Erythroblast (primary cell): ENCODE results near the gene TFDP1.

Experiments used
- DNase-seq, 2 experiments: peaks; one replicate each; lab custom pipeline; 2025; lab: John Stamatoyannopoulos, UW
- GATA1 ChIP-seq: IDR thresholded peaks from 2 replicates; pipeline ENCODE4 v1.6.1; 2011; ENCODE audit warnings: low read depth, mild to moderate bottlenecking, control low read depth, low read length, moderate library complexity
- POLR2A ChIP-seq: IDR thresholded peaks from 2 replicates; pipeline ENCODE4 v1.6.1; 2011; ENCODE audit warnings: mild to moderate bottlenecking, low read length

TFDP1 gene

DNA sequence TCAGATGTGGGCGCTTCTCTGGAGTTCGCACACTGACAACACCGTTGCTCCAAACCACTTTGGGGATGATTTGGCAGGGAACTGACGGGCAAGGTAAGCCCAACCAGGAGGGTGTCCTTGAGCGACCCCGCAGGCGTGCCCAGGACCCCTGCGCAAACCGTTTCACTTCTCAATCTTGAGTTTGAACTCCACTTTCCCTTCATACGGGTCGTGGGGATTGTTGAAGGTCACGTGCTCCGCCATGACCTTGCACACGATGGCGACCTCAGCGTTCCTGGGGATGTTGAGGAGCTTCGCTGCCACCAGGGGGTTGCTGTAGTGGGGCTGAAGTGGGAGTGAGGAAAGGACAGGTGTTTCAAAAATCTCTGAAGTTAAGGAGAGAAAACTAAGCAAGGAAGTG, 64.7 kb downstream of the TFDP1 start:
- no peak for DNase-seq
- TF ChIP-seq GATA1 (no peak), POLR2A (no peak)

DNA sequence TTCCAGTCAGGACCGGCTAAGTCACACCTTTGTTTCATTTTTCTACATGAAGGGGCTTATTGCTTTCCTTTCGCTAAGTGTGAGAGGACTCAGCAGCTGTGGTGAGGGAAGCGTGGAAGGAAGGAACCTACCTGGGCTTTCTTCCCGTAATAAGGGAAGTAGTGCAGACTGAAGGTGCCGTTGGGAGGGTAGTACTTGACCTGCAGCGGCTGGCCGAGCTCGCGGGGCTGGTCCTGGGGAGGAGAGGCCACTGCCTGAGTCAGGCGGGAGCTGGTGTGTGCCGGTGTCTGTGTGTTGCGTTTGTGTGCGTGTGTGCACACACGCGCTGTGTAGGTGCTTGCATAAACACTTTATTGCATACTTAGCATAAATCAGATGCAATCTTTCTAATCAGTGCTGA, 65.7 kb downstream of the TFDP1 start:
- TF ChIP-seq GATA1: no peak
- no peak for TF ChIP-seq POLR2A
- no peak for DNase-seq

DNA sequence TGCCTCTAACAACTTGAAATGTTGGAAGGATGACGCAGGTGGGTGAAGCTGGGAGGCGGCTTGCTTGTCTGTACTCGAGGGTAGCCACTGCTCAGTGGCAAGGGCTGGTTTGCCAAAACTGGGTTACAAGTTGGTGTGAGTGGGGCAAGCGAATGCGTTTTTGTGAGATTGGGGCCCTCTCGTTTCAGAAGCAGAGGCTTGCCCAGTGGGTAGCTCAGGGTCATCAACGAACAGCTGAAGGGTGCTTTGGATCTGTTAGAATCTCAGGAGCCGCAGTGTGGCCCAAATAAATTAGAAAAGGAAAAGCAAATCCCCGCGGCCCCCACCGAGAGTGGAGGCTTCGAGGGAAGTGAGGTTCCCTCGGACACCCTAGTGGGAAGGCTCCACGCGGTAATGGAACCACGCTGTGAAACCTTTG, 66.2 kb downstream of the TFDP1 start:
- TF ChIP-seq POLR2A (no peak), GATA1 (no peak)
- no peak for DNase-seq

DNA sequence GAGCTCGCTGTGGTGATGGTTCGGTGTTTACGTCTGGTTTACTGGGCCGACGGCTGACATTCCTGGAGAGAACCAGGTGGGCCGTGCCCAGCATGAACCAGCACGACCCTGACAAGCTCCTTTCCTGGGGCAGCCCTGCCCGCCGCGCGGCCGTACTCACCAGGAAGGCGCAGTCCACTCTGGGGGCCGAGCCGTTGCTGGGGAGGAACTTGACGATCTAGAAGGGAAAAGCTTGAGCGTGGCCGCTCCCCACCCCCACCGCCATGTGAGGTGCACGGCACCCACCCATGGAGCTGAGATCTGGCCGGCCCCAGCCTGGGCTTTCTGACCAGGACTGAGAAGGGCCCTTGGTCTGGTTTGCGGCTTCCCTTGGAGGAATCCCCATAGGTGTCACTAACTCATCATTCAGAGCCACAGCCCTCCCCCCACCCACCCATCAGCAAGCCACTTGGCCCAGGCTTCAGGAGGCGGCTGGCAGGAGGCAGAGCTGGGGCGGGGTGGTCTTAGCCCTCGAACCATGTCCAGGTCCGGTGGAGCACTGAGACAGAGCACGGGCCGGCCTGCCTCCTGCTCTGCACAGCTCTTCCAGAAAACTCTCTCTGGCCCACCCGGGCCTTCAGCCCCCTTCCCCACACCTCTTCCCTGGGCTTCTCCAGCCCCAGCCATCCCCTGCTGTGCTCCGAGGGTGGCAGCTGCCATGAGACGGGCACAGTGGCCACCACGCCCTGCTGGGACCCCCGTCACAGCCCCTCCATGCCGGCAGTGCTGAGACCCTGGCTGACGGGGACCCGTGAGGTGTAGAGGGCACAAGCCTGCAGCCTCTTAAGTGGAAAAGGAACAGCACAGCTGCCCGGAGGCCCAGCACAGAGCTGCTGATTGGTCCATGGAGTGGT, 67.2 kb downstream of the TFDP1 start:
- TF ChIP-seq GATA1: no peak
- TF ChIP-seq POLR2A: no peak
- no peak for DNase-seq

DNA sequence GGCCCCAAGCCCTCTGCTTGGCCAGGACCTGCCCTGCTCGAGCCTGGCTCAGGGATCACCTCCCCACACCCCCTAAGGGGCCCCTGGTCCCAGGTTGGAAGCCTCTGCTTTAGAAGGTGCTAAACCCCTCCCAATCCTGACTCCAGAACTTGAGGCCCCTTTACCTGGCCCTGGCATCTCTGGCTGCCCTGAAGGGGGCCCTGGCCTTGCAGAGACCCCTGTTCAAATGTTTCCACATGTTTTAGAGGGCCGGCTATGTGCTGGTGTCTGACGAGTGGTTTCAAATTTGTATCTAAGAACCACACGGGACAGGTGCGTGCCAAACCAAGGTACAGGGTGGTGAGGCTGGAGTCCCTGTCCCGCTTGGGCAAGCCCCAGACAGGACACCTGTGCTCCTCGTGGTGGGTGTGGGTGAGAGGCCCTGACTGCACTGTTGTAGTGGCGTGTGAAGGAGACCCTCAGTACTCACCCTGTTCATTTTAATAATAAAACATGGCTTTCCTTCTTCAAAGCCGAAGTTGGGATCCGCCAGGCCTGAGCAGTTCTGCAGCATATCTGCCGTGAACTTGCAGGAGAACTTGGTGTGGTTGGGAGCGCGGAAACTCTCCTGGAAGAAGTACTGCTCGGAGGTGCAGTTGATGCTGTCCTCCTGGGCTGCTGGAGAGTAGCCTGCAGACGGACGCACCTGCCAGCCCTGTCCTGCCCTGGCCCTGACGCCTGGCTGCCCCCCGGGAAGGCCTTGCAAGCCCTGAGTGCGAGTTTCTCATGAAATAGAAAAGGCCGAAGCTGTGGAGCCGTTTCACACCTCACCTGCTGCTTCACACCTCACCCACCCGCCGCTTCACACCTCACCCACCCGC, 68.1 kb downstream of the TFDP1 start:
- TF ChIP-seq POLR2A: no peak
- TF ChIP-seq GATA1: no peak

DNA sequence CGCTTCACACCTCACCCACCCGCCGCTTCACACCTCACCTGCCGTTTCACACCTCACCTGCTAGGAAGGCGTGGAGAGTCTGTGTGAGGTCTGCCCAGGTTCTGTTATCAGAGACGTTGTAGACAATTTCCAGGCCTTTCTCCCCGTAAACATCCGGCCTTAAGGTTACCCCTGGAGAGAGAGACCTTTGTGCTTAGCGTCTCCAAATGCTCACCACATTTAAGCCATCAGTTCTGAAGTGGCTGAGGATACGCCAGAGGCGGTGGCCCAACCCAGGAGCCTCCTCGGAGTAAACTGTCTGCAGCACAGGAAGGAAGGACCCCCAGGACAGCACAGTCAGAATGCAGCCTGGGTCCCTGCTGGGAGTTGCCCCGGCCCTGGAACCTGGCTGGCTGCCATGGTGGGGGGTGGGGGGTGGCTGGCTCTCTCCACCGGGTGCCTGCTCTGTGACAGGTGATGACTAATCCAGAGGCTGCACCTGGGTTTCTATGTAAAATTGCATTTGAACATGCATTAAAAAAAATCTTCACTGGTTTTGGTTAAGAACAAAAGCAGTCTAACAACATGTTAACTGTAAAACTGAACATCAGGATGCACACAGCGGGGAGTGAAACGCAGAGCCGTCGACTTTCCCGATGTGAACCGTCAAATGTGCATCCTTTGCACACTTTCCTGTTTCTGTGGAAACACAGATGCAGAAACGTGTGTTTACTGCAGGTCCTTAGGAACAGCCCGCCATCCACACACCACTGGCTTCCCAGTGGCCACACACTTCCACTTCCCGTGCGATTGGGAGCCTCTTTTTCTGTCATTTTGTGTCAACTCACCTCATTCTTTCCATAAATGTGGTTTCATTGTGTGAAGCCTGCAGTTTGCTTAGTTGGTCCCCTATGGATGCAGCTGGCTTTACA, 69.0 kb downstream of the TFDP1 start:
- TF ChIP-seq GATA1 (no peak), POLR2A (no peak)
- DNase-seq: no peak

More for the DNA sequence above, 68.1 kb downstream of the TFDP1 start:
- DNase-seq: no peak

DNA sequence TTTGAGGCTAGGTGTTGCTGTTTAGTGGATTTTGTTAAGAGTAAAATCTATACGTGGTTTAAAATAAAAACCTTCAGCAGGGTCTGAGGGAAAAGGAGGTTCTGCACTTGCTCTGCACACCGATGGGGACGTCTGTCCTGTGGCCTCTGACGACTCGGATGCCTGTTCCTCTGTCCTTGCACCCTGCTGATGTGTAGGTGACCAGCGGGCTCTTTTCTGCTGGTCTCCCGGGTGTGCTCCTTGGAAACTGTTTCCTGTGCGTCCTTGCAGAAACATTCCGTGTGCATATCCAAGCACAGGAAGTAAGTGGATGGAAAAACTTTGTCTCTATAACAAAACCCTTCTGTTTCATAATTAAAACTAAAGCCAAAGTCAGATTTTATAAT, 69.6 kb downstream of the TFDP1 start:
- no peak for DNase-seq
- no peak for TF ChIP-seq POLR2A
- TF ChIP-seq GATA1: no peak

DNA sequence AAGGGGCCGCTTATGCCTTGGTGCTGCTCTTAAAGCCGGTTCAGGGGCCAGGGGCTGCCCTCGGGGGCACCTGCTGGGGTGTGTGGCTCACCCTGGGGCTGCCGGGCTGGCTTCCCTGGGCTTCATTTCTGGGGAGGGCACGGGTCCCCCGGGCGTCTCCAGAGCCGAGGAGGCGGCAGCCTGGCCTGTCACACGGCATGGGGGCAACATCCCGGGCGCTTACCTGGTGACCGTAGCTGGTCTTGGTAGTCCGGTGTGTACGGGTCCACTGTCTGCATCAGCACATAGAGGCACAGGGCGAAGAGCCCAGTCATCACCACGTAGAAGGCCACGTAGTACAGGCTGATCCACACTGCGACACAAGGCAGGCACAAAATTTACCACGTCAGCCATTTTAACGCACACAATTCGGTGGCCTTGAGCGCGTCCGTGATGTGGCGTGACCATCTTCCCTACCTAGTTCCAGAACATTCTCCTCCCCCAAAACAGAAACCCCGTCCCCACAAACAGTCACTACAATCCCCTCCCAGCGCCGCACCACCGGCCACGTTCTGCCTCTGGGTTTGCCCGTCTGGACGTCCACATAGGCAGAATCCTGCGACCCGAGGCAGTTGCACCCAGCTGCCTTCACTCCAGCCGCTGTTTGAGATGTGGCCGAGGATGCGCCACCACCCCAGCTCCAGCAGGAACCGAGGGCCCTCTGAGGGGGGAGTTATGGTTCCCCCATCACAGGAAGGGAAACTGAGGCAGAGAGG, 70.2 kb downstream of the TFDP1 start:
- no peak for DNase-seq
- TF ChIP-seq POLR2A (no peak), GATA1 (no peak)

DNA sequence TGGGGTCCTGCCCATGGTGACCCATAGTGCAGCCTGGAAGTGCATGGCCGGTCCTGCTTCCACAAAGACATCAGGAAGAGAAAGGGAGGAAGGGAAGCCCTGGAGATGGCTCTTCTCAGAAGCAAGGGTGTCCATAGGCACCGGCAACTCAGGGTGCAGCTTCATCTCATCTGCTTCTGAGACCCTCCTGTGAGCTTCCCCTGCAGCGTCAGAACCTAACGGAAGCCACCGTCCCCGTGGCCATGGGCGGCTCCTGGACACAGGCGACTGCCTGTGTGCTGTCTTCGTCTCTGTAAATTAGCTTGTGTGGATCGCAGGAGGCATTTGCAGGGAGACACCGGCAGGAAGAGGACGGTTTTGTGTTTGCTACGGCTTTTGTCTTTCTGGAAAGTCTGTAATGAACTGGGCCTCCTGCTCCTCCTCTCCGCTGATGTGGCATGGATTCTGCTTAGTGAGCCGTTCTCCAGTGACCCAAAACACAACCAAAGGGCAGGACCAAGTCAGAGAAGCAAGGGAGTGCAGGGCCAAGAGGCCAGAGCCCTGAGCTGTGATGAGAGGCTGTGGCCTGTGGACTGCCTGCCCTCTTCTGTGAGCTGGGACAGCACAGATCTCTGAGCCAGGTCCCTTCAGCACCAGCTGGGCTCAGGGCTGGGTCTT, 70.9 kb downstream of the TFDP1 start:
- no peak for TF ChIP-seq POLR2A
- TF ChIP-seq GATA1: no peak
- no peak for DNase-seq

DNA sequence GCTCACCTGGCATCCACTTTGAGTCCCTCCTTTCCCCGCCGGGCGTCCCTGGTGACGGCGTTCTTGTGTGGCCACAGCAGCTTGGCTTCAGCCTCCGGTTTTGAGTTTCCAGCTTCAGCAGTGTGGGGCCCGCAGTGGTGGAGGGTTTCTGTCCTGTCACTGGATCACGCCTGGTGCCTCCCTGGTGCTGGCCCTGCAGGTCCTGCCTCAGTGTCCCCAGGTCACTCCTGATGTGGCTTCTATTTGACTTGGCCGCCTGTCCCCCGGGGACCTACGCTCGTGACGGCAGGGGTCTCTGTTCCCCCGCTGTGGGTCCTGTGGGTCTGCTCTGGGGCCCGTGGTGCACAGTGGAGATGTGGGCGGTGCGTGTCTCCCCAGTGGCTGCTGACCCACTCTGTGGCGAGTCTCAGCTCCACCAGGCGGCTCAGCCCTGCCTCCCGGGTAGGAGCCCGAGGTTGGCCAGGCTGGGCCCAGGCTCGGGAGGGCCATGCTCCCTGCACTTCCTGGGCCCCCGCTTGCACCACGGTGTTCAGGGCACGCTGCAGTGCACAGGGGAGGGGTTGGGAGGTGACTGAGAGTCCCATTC, 71.5 kb downstream of the TFDP1 start:
- no peak for DNase-seq
- no peak for TF ChIP-seq POLR2A
- no peak for TF ChIP-seq GATA1

DNA sequence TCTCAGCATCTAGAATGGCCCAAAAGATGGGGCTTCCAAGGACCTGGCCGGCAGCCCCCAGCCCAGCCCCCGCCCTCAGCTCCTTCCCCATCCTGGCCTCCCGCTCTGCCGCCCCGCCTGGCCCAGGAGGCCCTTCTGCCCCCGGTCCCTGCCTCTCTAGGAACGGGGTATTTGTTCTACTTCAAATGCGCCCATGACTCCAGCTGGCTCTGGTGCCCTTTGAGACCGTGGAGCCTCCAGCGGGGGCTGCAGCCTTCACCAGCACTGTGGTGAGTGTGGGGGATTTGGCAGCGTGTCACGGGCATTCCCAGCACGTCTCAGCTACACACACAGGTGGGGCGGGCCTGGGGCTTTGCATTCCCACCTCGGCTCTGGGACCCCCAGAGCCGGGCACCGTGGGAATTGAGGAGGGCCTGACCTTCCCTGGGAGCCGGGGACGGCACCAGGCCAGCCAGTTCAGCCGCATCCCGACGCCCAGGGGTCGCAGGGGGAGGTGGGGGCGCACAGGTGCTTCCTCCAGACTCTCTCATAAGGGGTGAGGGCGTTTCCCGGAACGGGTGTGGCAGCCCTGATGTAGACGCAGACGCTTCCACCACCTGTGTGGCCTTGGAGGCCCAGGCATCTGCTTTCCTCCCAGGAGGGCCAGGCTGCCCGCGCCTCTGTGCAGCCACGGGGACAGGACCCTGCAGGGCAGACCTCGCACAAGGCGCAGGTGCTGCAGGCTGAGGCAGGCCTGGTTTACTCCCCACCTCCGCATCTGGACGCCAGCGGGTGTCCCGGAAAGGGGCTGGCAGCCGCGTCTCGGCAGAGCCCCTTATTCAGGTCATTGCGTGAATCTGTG, 72.5 kb downstream of the TFDP1 start:
- DNase-seq: no peak
- TF ChIP-seq GATA1 (no peak), POLR2A (no peak)
